Neural cell (in vitro differentiated cells): ENCODE data around the gene L3MBTL4. TPM values are rescaled to one million over a fixed set of nuclear protein-coding genes. Genes with fewer than 3 reads are reported as not detected.

Experiments
- H2AFZ ChIP-seq: fragments of 200-600, 300-800 bp; sonication (generic), shearing (Covaris generic); 2 replicates; pipeline ENCODE4 v1.6.0; 2014; ENCODE audit warnings: low read depth, mild to moderate bottlenecking, antibody characterized with exemption, low read length, moderate library complexity
- H3F3A ChIP-seq: fragments of 200-600 bp; shearing (Covaris generic); 2 replicates; pipeline ENCODE4 v1.6.1; 2016; ENCODE audit warnings: mild to moderate bottlenecking, moderate library complexity, mixed read lengths, antibody characterized with exemption, low read length; ENCODE audit not compliant: insufficient read depth, poor library complexity, severe bottlenecking
- H3K27ac ChIP-seq: fragments of 200-600, 300-800 bp; sonication (generic), shearing (Covaris generic); 2 replicates; pipeline ENCODE4 v1.5.1; 2014; ENCODE audit warnings: mild to moderate bottlenecking, low read length, moderate library complexity
- H3K27me3 ChIP-seq: fragments of 300-800, 200-600 bp; sonication (generic), shearing (Covaris generic); 2 replicates; pipeline ENCODE4 v1.6.0; 2014; ENCODE audit warnings: mild to moderate bottlenecking, low read depth, low read length, moderate library complexity; ENCODE audit not compliant: insufficient read depth
- H3K36me3 ChIP-seq: fragments of 300-800, 200-600 bp; sonication (generic), shearing (Covaris generic); 2 replicates; pipeline ENCODE4 v1.5.1; 2014; ENCODE audit warnings: mild to moderate bottlenecking, antibody characterized with exemption, low read length, moderate library complexity; ENCODE audit not compliant: insufficient read depth
- H3K4me2 ChIP-seq: fragments of 300-800, 200-600 bp; sonication (generic), shearing (Covaris generic); 2 replicates; pipeline ENCODE4 v1.6.0; 2014; ENCODE audit warnings: mild to moderate bottlenecking, low read length
- H3K4me3 ChIP-seq: fragments of 300-800, 200-600 bp; sonication (generic), shearing (Covaris generic); 2 replicates; pipeline ENCODE4 v1.5.1; 2014; ENCODE audit warnings: mild to moderate bottlenecking, low read length, moderate library complexity
- H3K79me2 ChIP-seq: fragments of 200-600 bp; shearing (Covaris generic); replicated peaks from 2 replicates; pipeline ENCODE4 v1.6.0; 2014; ENCODE audit warnings: mild to moderate bottlenecking, low read length, moderate library complexity; ENCODE audit not compliant: insufficient read depth
- H3K9ac ChIP-seq: fragments of 300-800, 200-600 bp; sonication (generic), shearing (Covaris generic); 2 replicates; pipeline ENCODE4 v1.6.1; 2016; ENCODE audit warnings: mild to moderate bottlenecking, low read length, mixed read lengths
- H3K9me2 ChIP-seq: fragments of 200-600 bp; shearing (Covaris generic); 2 replicates; pipeline ENCODE4 v1.6.1; 2016; ENCODE audit warnings: mild to moderate bottlenecking, low read length, mixed read lengths; ENCODE audit not compliant: insufficient read depth
- H3K9me3 ChIP-seq: fragments of 200-600, 300-800 bp; sonication (generic), shearing (Covaris generic); 2 replicates; pipeline ENCODE4 v1.6.1; 2016; ENCODE audit warnings: mild to moderate bottlenecking, mixed run types, low read length, moderate library complexity, mixed read lengths
- H4K20me1 ChIP-seq: fragments of 200-600 bp; shearing (Covaris generic); 2 replicates; pipeline ENCODE4 v1.6.1; 2016; ENCODE audit warnings: mild to moderate bottlenecking, mixed run types; ENCODE audit not compliant: insufficient read depth
- EP300 ChIP-seq: fragments of 450-650 bp; conservative IDR thresholded peaks from 2 replicates; pipeline ENCODE4 v1.6.1; 2014; ENCODE audit warnings: antibody characterized with exemption, mild to moderate bottlenecking, moderate library complexity; ENCODE audit not compliant: poor library complexity, severe bottlenecking
- EZH2 ChIP-seq: fragments of 200-600, 300-800 bp; shearing (Covaris generic), sonication (generic); IDR thresholded peaks from 2 replicates; pipeline ENCODE4 v1.6.1; 2014; ENCODE audit warnings: antibody characterized with exemption, low read length, borderline replicate concordance, mild to moderate bottlenecking; ENCODE audit not compliant: insufficient read depth, poor library complexity, severe bottlenecking
- MXI1 ChIP-seq: fragments of 450-650 bp; conservative IDR thresholded peaks from 2 replicates; pipeline ENCODE4 v1.6.1; 2014; ENCODE audit warnings: antibody characterized with exemption, mild to moderate bottlenecking; ENCODE audit not compliant: poor library complexity, severe bottlenecking
- POLR2AphosphoS5 ChIP-seq: IDR thresholded peaks from 2 replicates; pipeline ENCODE4 v1.6.1; 2012
- RAD21 ChIP-seq: fragments of 450-650 bp; conservative IDR thresholded peaks from 2 replicates; pipeline ENCODE4 v1.6.1; 2014; ENCODE audit warnings: antibody characterized with exemption, mild to moderate bottlenecking, moderate library complexity
- SMC3 ChIP-seq: fragments of 450-650 bp; conservative IDR thresholded peaks from 2 replicates; pipeline ENCODE4 v1.6.1; 2014; ENCODE audit warnings: antibody characterized with exemption, mild to moderate bottlenecking, moderate library complexity; ENCODE audit not compliant: poor library complexity
- TAF1 ChIP-seq: IDR thresholded peaks from 2 replicates; pipeline ENCODE4 v1.6.1; 2012; ENCODE audit warnings: low read depth
- polyA plus RNA-seq: library from polyadenylated mRNA; depleted of rRNA; stranded (reverse); fragments of >200 nt; gene quantifications from 2 replicates; pipeline ENCODE4 v1.2.3, GENCODE V29; 2014
- TF ChIP-seq, protein P1 (sequence below): IDR thresholded peaks from 2 replicates; pipeline ENCODE4 v1.6.1; 2012; ENCODE audit warnings: borderline replicate concordance
- TF ChIP-seq, protein P2 (sequence below): fragments of 450-650 bp; IDR thresholded peaks from 2 replicates; pipeline ENCODE4 v1.5.1; 2014; ENCODE audit warnings: antibody characterized with exemption, mild to moderate bottlenecking, moderate library complexity; ENCODE audit not compliant: poor library complexity, severe bottlenecking

L3MBTL4 gene
- polyA plus RNA-seq, 1 donor from 2014 or later, result 0.90 TPM

DNA sequence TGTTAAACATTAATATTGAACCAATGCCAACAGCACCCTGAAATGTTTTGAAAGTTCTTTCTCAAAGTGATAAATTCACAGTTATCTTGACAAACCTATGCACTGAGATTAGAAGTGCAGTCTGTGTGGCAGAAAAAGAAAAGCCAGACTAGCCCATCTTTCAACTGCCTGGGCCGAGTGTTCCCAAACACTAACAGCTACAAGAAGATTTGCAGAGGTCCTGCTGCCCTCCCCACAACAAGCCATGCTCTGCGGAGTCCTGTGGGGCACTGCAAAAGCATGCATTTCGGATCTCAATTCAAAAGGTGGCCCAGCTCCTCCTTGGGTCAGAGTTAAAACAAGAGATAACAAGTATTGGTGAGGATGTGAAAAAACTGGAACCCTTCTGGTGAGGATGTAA is 311.0 kb downstream of the L3MBTL4 start:
- no peaks in the 10 kb centered on the region for H4K20me1 ChIP-seq
- no peak overlapping the region for H2AFZ ChIP-seq
- H3K9me3 ChIP-seq, result no peaks in the 10 kb centered on the region
- H3K27me3 ChIP-seq, result no peaks in the 10 kb centered on the region
- H3K4me3 ChIP-seq, result no peak overlapping the region
- TF ChIP-seq, protein P1, sequence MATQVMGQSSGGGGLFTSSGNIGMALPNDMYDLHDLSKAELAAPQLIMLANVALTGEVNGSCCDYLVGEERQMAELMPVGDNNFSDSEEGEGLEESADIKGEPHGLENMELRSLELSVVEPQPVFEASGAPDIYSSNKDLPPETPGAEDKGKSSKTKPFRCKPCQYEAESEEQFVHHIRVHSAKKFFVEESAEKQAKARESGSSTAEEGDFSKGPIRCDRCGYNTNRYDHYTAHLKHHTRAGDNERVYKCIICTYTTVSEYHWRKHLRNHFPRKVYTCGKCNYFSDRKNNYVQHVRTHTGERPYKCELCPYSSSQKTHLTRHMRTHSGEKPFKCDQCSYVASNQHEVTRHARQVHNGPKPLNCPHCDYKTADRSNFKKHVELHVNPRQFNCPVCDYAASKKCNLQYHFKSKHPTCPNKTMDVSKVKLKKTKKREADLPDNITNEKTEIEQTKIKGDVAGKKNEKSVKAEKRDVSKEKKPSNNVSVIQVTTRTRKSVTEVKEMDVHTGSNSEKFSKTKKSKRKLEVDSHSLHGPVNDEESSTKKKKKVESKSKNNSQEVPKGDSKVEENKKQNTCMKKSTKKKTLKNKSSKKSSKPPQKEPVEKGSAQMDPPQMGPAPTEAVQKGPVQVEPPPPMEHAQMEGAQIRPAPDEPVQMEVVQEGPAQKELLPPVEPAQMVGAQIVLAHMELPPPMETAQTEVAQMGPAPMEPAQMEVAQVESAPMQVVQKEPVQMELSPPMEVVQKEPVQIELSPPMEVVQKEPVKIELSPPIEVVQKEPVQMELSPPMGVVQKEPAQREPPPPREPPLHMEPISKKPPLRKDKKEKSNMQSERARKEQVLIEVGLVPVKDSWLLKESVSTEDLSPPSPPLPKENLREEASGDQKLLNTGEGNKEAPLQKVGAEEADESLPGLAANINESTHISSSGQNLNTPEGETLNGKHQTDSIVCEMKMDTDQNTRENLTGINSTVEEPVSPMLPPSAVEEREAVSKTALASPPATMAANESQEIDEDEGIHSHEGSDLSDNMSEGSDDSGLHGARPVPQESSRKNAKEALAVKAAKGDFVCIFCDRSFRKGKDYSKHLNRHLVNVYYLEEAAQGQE, result no peak
- TF ChIP-seq EZH2, result no peak
- no peak for TF ChIP-seq SMC3
- TF ChIP-seq POLR2AphosphoS5, result no peak
- TF ChIP-seq TAF1, result no peak
- TF ChIP-seq, protein P2, sequence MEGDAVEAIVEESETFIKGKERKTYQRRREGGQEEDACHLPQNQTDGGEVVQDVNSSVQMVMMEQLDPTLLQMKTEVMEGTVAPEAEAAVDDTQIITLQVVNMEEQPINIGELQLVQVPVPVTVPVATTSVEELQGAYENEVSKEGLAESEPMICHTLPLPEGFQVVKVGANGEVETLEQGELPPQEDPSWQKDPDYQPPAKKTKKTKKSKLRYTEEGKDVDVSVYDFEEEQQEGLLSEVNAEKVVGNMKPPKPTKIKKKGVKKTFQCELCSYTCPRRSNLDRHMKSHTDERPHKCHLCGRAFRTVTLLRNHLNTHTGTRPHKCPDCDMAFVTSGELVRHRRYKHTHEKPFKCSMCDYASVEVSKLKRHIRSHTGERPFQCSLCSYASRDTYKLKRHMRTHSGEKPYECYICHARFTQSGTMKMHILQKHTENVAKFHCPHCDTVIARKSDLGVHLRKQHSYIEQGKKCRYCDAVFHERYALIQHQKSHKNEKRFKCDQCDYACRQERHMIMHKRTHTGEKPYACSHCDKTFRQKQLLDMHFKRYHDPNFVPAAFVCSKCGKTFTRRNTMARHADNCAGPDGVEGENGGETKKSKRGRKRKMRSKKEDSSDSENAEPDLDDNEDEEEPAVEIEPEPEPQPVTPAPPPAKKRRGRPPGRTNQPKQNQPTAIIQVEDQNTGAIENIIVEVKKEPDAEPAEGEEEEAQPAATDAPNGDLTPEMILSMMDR, result no peak
- no peak for TF ChIP-seq MXI1
- TF ChIP-seq EP300, result no peak
- TF ChIP-seq RAD21, result no peak
- H3K4me2 ChIP-seq, result no peak overlapping the region
- H3K36me3 ChIP-seq, result no peaks in the 10 kb centered on the region
- no peaks in the 10 kb centered on the region for H3K9me2 ChIP-seq
- H3K79me2 ChIP-seq, result no peaks in the 10 kb centered on the region
- H3K9ac ChIP-seq, result no peak overlapping the region
- no peaks in the 10 kb centered on the region for H3F3A ChIP-seq
- no peak overlapping the region for H3K27ac ChIP-seq

DNA sequence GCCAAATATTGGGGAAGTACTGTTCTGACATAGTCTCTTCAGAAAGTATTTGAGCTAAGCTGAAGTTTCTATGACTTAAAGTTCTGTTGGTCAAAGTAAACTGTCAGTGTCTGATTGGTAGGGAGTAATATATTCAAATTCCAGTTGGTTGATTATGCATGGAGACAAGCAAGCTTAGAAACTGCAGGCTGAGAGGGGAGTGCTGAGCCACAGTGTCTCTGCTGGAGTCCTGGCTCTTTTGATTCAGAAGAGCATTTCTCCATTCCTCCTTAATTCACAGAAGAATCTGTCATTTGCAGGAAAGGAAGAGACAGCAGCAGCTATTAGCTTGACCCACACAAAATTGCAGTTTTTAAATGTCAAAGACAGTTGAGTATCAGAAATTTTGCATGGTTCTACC is 318.0 kb downstream of the L3MBTL4 start:
- TF ChIP-seq MXI1, result no peak
- no peak for TF ChIP-seq EZH2
- no peak for TF ChIP-seq EP300
- TF ChIP-seq, protein P1, result no peak
- TF ChIP-seq TAF1, result no peak
- TF ChIP-seq RAD21, result no peak
- TF ChIP-seq, protein P2, result no peak
- TF ChIP-seq POLR2AphosphoS5, result no peak
- TF ChIP-seq SMC3, result no peak
- no peaks in the 10 kb centered on the region for H3K36me3 ChIP-seq
- H3K9me2 ChIP-seq, result no peaks in the 10 kb centered on the region
- H3K27me3 ChIP-seq, result no peaks in the 10 kb centered on the region
- H3F3A ChIP-seq, result no peaks in the 10 kb centered on the region
- no peak overlapping the region for H3K27ac ChIP-seq
- no peak overlapping the region for H2AFZ ChIP-seq
- H3K9me3 ChIP-seq, result no peaks in the 10 kb centered on the region
- H3K4me2 ChIP-seq, result no peak overlapping the region
- H3K79me2 ChIP-seq, result no peaks in the 10 kb centered on the region
- H3K9ac ChIP-seq, result no peak overlapping the region
- H4K20me1 ChIP-seq, result no peaks in the 10 kb centered on the region
- H3K4me3 ChIP-seq, result no peak overlapping the region
